ENCODE results near the gene HNF1A. TPM values are rescaled to one million over a fixed set of nuclear protein-coding genes. Genes with fewer than 3 reads are reported as not detected.

The HNF1A gene
- total and polyA plus RNA-seq, 9 of the 15 experiments (the other 6 are each of a cell fraction or from before 2014, with no cell fraction given), result not detected

DNA sequence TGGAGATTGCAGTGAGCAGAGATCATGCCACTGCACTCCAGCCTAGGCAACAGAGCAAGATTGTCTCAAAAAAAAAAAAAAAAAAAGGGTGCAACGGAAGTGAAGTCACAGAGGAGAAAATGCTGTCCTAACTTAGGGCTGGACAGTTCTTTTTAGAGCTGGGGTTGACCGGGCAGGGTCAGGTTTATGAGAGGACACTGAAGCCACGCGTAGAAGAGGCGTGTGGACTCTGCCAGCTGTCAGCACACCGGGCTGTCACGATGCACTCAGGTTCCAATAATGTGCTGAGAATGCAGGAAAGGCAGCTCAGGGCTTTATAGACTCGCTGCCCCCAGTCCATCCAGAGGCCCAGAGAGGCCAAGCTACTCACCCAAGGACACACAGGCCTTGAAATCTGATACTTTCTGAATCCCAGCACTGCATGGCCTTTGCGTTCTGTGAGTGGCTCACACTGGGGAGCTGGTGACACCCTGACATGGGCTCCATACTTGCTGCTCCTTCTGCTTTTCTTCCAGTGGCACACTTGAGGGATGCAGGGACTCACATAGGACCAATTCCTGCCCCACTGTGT lies 45.3 kb upstream of the HNF1A start:
- ChIA-PET POLR2A (no interaction called here), CTCF (ENCODE audit: low intra/inter-chr PET ratio) (no interaction called here)
- no peak overlapping the region for H3K4me3 ChIP-seq
- H3K79me2 ChIP-seq (ENCODE audit: control insufficient read depth, insufficient read depth, low read length), result no peaks in the 10 kb centered on the region
- intact Hi-C loops (cut with micrococcal nuclease), result no loop called here
- no peak for TF ChIP-seq TOE1 (IDR thresholded peaks at IDR 0.05; ENCODE audit: borderline replicate concordance)
- no peak for TF ChIP-seq TOE1 (CRISPR knock-in tag; IDR thresholded peaks at IDR 0.05; ENCODE audit: borderline replicate concordance, low read depth)
- TF ChIP-seq KHSRP (IDR thresholded peaks at IDR 0.05), result no peak
- peak; percentile 63; the same call in 1 of the 2 replicates for TF ChIP-seq BCOR (IDR thresholded peaks at IDR 0.05)
- peak; percentile 73 for TF ChIP-seq RBM25 (IDR thresholded peaks at IDR 0.05; ENCODE audit: low read depth, low read length, severe bottlenecking)
- 0 out of 2 replicates have a peak, but pooled peaks have one; percentile 34 for TF ChIP-seq ZNF384 (IDR thresholded peaks at IDR 0.05; ENCODE audit: low read depth, low read length)
- no peak for TF ChIP-seq SIN3A (IDR thresholded peaks at IDR 0.05; ENCODE audit: borderline replicate concordance in 2 of 2, control insufficient read depth in 1 of 2, low read depth in 2 of 2, low read length in 2 of 2)
- TF ChIP-seq C11orf30 (IDR thresholded peaks at IDR 0.05; ENCODE audit: low read depth), result peak; percentile 14; the same call in 1 of the 2 replicates
- 0 out of 2 replicates have a peak, but pooled peaks have one; percentile 17 for TF ChIP-seq ADNP (tag; IDR thresholded peaks at IDR 0.05)
- TF ChIP-seq SMARCA5 (IDR thresholded peaks at IDR 0.05), result peak; percentile 64; the same call in 1 of the 2 replicates
- TF ChIP-seq ZNF316 (IDR thresholded peaks at IDR 0.05), result 0 out of 2 replicates have a peak, but pooled peaks have one; percentile 9
- peak; percentile 84 for TF ChIP-seq ZFP36 (IDR thresholded peaks at IDR 0.05; ENCODE audit: low read depth, low read length, partially characterized antibody)
- no peak overlapping the region for H2AFZ ChIP-seq (ENCODE audit: low read depth, low read length)
- no peaks in the 10 kb centered on the region; a peak in 2 of 5 replicates for H3K4me1 ChIP-seq (replicated peaks in 1 of 2; ENCODE audit: control insufficient read depth in 2 of 2, insufficient read depth in 2 of 2, low read length in 2 of 2)
- WGBS (ENCODE audit: insufficient coverage, low coverage, missing lambda C conversion rate), result 50% methylated on average over 9 of the region's 9 CpGs
- ATAC-seq (no peak; the same call in 2 of the 3 replicates), FAIRE-seq (no peak), DNase-seq (ENCODE audit: extremely low read depth in 1 of 4, low spot score in 3 of 4) (no peak)
- peak overlapping the region in 1 of 2 experiments; percentile 45; a peak in 1 of 4 replicates for H3K9ac ChIP-seq (ENCODE audit: insufficient read depth in 1 of 2, low read depth in 2 of 2, low read length in 2 of 2)
- H3K9me1 ChIP-seq (ENCODE audit: control insufficient read depth, insufficient read depth, low read length), result no peaks in the 10 kb centered on the region
- no peak overlapping the region for H3K27ac ChIP-seq (ENCODE audit: extremely low read depth, low read depth, low read length)
- BruUV-seq (replicated peaks), result no TSS peak
- H3K9me3 ChIP-seq (replicated peaks; ENCODE audit: control insufficient read depth, insufficient read depth, low read depth, low read length), result no peaks in the 10 kb centered on the region
- in situ Hi-C loops (cut with MboI), result no loop called here
- no peaks in the 10 kb centered on the region for H4K20me1 ChIP-seq (replicated peaks; ENCODE audit: control insufficient read depth, insufficient read depth, low read length)
- no peak overlapping the region for H3K4me2 ChIP-seq (ENCODE audit: insufficient read depth, low read length)
- peaks cover 0 to 7% of the 10 kb centered on the region in 2 experiments; a peak in 1 of 5 replicates for H3K27me3 ChIP-seq (ENCODE audit: control insufficient read depth in 2 of 2, insufficient read depth in 2 of 2, low read length in 2 of 2)
- no peaks in the 10 kb centered on the region for H3K36me3 ChIP-seq (ENCODE audit: control insufficient read depth, insufficient read depth, low read length)

Measured in K562 (cell line).